NK-92 (cell line): ENCODE measurements around the gene TMIE.

Experiments used
- DNase-seq: peaks from one replicate; lab custom pipeline; 2025; ENCODE audit not compliant: unreplicated experiment; lab: John Stamatoyannopoulos, UW

The TMIE gene

GRCh38 chr3:46756642-46757041 is 55.5 kb downstream of the TMIE start:
- no peak for DNase-seq

- no peak for DNase-seq
Measured at GRCh38 chr3:46759239-46760167, 58.3 kb downstream of the TMIE start.
